ENCODE results near the gene LRRC15. TPM values are rescaled to one million over a fixed set of nuclear protein-coding genes. Genes with fewer than 3 reads are reported as not detected.
A peak's percentile ranks its signal among the peaks of the same experiment; 100 is the strongest.

The LRRC15 gene
- total RNA-seq, 4 donors from 2014 or later, result 0.79 to 6.7 (median 1.4) TPM

GRCh38 chr3:194314388-194315068, 55.0 kb downstream of the LRRC15 start:
- Histone ChIP-seq H3K36me3 (no peaks in the 10 kb centered on the region), H3K4me1 (peaks cover 21 to 46% of the 10 kb centered on the region in 2 donors), H3K27me3 (no peaks in the 10 kb centered on the region), H3K4me3 (replicated peaks in 1 of 3) (no peak overlapping the region), H3K27ac (peak overlapping the region in 1 of 3 donors; percentile 66), H3K9me3 (no peaks in the 10 kb centered on the region)
- TF ChIP-seq POLR2A (IDR thresholded peaks at IDR 0.05) (no peak), CTCF (IDR thresholded peaks at IDR 0.05) (no peak)
- intact Hi-C loops (cut with DNase I), result loop anchor here (5.0 kb wide), 3 partner anchors 177 to 652 kb away; partner anchors contain the start of gene HES1
- peak; percentile 43 to 49 for DNase-seq
- WGBS, 2 donors, result 84 to 88% methylated on average over 13 of the region's 13 CpGs

DNA sequence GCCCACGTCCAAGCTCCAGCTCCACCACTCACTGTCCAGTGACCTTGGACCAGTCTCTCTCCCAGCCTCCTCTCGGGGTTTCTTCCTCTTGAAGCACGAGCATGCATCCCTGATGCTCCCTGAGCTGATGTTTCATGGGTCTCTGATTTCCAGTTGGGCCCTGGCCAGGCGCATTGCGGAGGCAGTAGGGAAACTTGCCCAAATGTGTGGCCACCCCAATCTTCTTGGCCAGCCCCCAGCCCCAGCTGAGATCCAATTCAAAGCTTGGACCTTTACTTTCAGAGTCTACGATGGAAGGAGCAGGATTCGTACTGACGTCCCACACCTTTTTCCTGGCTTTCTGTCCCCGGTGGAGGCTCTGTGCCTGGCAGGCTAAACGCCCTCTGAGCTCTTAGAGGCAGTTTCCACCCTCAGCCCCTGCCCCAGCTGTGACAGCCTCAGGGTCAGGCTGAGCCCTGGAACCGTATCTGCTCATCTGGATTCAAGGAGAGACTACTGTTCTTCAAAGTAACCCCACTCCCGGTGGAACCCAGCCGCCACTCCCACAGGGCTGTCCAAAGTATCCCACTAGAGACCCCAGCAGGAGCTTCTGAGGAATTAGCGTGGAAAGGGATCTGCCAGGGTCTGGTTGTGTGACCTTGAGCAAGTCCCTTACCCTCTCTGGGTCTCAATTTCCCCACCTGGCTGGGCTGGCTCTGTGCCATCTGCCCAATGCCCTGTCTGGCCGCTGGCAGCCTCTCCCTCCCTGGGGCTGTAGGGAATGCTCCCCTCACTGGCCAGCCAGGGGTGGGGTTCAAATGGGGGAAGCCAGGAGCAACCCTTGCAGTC, 55.8 kb downstream of the LRRC15 start:
- Histone ChIP-seq H3K4me3 (replicated peaks in 1 of 3) (no peak overlapping the region), H3K4me1 (peaks cover 21 to 46% of the 10 kb centered on the region in 2 donors), H3K36me3 (no peaks in the 10 kb centered on the region), H3K27ac (peak overlapping the region in 1 of 3 donors; percentile 44), H3K9me3 (no peaks in the 10 kb centered on the region), H3K27me3 (no peaks in the 10 kb centered on the region)
- 65 to 67% methylated on average over 14 to 15 of the region's 15 CpGs for WGBS, 2 donors
- intact Hi-C loops (cut with DNase I), result no loop called here
- peak; percentile 62 to 74 for DNase-seq
- TF ChIP-seq CTCF (IDR thresholded peaks at IDR 0.05) (no peak), POLR2A (IDR thresholded peaks at IDR 0.05) (no peak)

GRCh38 chr3:194312743-194313281, 56.7 kb downstream of the LRRC15 start:
- Histone ChIP-seq H3K27me3 (no peaks in the 10 kb centered on the region), H3K36me3 (no peaks in the 10 kb centered on the region), H3K4me3 (replicated peaks in 1 of 3) (no peak overlapping the region), H3K4me1 (peaks cover 21 to 46% of the 10 kb centered on the region in 2 donors), H3K9me3 (no peaks in the 10 kb centered on the region), H3K27ac (peak overlapping the region in 1 of 3 donors; percentile 33)
- no peak for TF ChIP-seq CTCF (IDR thresholded peaks at IDR 0.05)
- TF ChIP-seq POLR2A (IDR thresholded peaks at IDR 0.05), result no peak
- peak; percentile 56 to 70 for DNase-seq
- intact Hi-C loops (cut with DNase I), result no loop called here
- 34 to 52% methylated on average over 16 of the region's 16 CpGs for WGBS, 2 donors

DNA sequence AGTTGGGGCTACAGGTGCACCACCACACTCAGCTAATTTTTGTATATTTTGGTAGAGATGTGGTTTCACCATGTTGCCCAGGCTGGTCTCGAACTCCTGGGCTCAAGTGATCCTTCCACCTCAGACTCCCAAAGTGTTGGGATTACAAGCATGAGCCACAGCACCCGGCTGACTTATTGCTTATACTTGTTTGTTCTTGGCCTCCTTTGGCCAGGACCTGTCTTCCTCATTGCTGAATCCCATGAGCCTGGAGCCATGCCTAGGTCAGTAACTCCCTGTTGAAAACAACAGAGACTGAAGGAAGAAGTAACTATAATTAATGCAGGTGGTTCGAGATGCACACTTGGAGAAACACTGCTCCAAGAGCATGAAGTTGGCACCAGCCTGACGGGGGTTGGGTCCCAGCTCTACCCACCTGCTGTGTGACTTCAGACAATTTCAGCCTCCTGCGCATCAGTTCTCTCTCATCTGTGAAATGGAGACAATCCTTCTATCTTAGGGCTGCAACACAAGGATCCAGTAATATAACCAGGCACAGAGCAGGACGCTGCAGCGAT, 57.3 kb downstream of the LRRC15 start:
- H3K27ac ChIP-seq, result no peak overlapping the region

More for the DNA sequence above, 57.3 kb downstream of the LRRC15 start:
- intact Hi-C loops (cut with DNase I), result no loop called here
- WGBS, 2 donors, result 73 to 80% methylated on average over 7 of the region's 7 CpGs
- H3K27me3 ChIP-seq, result no peaks in the 10 kb centered on the region
- no peak overlapping the region for H3K4me3 ChIP-seq (replicated peaks in 1 of 3)
- H3K4me1 ChIP-seq, result peaks cover 21 to 52% of the 10 kb centered on the region in 2 donors
- no peaks in the 10 kb centered on the region for H3K9me3 ChIP-seq
- TF ChIP-seq CTCF (IDR thresholded peaks at IDR 0.05) (no peak), POLR2A (IDR thresholded peaks at IDR 0.05) (no peak)
- no peak for DNase-seq
- H3K36me3 ChIP-seq, result no peaks in the 10 kb centered on the region

Data from thyroid gland (tissue), 4 donors.